PC-3 (cell line): Measurements from ENCODE around the gene CAP2. TPM values are rescaled to one million over a fixed set of nuclear protein-coding genes. Genes with fewer than 3 reads are reported as not detected.

Source experiments
- ATAC-seq: fragments of 200-7000 bp; cut with Tn5 transposase; 2 replicates; pipeline ENCODE4 v1.9.1; 2020; ENCODE audit warnings: mild to moderate bottlenecking, moderate library complexity
- BruUV-seq: library from RNA; stranded (reverse); fragments of 400-500 nt; replicated peaks from 2 replicates; lab custom pipeline; 2021; lab: Mats Ljungman, UMichigan
- CTCF ChIA-PET: fragments of 300-600 bp; sonication (Branson Sonifier 250); formaldehyde crosslinking; loops from one replicate; lab custom pipeline; 2022; ENCODE audit warnings: antibody characterized with exemption; lab: Charles Lee
- POLR2A ChIA-PET: fragments of 300-600 bp; sonication (Branson Sonifier 250); formaldehyde crosslinking; loops from one replicate; lab custom pipeline; 2022; ENCODE audit warnings: antibody characterized with exemption; ENCODE audit not compliant: unreplicated experiment; lab: Charles Lee
- DNase-seq: peaks from one replicate; pipeline ENCODE4 v3.0.0-alpha.2; 2015
- H2AFZ ChIP-seq: fragments of 300-600 bp; sonication (generic); 2 replicates; pipeline ENCODE4 v1.6.0; 2016; ENCODE audit warnings: antibody characterized with exemption, low read length
- H3F3A ChIP-seq: fragments of 300-600 bp; sonication (generic); one replicate; pipeline ENCODE4 v1.6.0; 2017; ENCODE audit warnings: antibody characterized with exemption, low read length, control low read depth, mild to moderate bottlenecking; ENCODE audit not compliant: unreplicated experiment
- H3K27ac ChIP-seq: fragments of 300-600 bp; sonication (generic); 2 replicates; pipeline ENCODE4 v1.5.1; 2016; ENCODE audit warnings: mild to moderate bottlenecking, low read length
- H3K27me3 ChIP-seq: fragments of 300-600 bp; sonication (generic); 2 replicates; pipeline ENCODE4 v1.6.1; 2016; ENCODE audit warnings: low read length, mixed read lengths
- H3K36me3 ChIP-seq: fragments of 300-600 bp; sonication (generic); 2 replicates; pipeline ENCODE4 v1.6.1; 2016; ENCODE audit warnings: low read depth, mixed run types, low read length, mixed read lengths
- H3K4me1 ChIP-seq: fragments of 300-600 bp; sonication (generic); 2 replicates; pipeline ENCODE4 v1.5.1; 2016; ENCODE audit warnings: low read length; ENCODE audit not compliant: insufficient read depth
- H3K4me2 ChIP-seq: fragments of 300-600 bp; sonication (generic); 2 replicates; pipeline ENCODE4 v1.6.0; 2016; ENCODE audit warnings: low read length
- H3K4me3 ChIP-seq: fragments of 300-600 bp; sonication (generic); 2 replicates; pipeline ENCODE4 v1.5.1; 2016; ENCODE audit warnings: mild to moderate bottlenecking, low read length, mixed read lengths
- H3K79me2 ChIP-seq: fragments of 300-600 bp; sonication (generic); 2 replicates; pipeline ENCODE4 v1.6.1; 2017; ENCODE audit warnings: low read length, mixed read lengths
- H3K9ac ChIP-seq: fragments of 300-600 bp; sonication (generic); 2 replicates; pipeline ENCODE4 v1.6.0; 2016; ENCODE audit warnings: mild to moderate bottlenecking, low read length
- H3K9me2 ChIP-seq: fragments of 300-600 bp; sonication (generic); replicated peaks from 2 replicates; pipeline ENCODE4 v1.6.1; 2016; ENCODE audit warnings: mixed run types, low read length, mixed read lengths
- H3K9me3 ChIP-seq: fragments of 300-600 bp; sonication (generic); 2 replicates; pipeline ENCODE4 v1.6.1; 2016; ENCODE audit warnings: low read length, mixed read lengths
- H4K20me1 ChIP-seq: fragments of 300-600 bp; sonication (generic); 2 replicates; pipeline ENCODE4 v1.6.1; 2016; ENCODE audit warnings: low read length, mixed read lengths
- CTCF ChIP-seq: fragments of 300-600 bp; sonication (generic); conservative IDR thresholded peaks from 2 replicates; pipeline ENCODE4 v1.5.1; 2017; ENCODE audit warnings: antibody characterized with exemption, low read depth, mild to moderate bottlenecking, low read length
- EZH2 ChIP-seq: fragments of 300-600 bp; sonication (generic); IDR thresholded peaks from one replicate; pipeline ENCODE4 v1.6.1; 2017; ENCODE audit warnings: antibody characterized with exemption, mild to moderate bottlenecking, low read length; ENCODE audit not compliant: unreplicated experiment
- EZH2phosphoT487 ChIP-seq: fragments of 300-600 bp; sonication (generic); IDR thresholded peaks from 2 replicates; pipeline ENCODE4 v1.6.1; 2018; ENCODE audit warnings: mild to moderate bottlenecking, antibody characterized with exemption, low read length, borderline replicate concordance
- intact Hi-C: fragments of 100-400 bp; cut with micrococcal nuclease; formaldehyde crosslinking; loops from 2 replicates; pipeline ENCODE4 v1.9.0; 2023
- total RNA-seq: library from RNA; depleted of rRNA; stranded (reverse); fragments of >200 nt; gene quantifications from 2 replicates; pipeline ENCODE4 v1.2.3, GENCODE V29; 2014

The CAP2 gene
- total RNA-seq, 1 experiment from 2014 or later, result 8.2 TPM

GRCh38 chr6:17551383-17551958 lies 158.1 kb downstream of the CAP2 start:
- Histone ChIP-seq H3K27me3 (no peaks in the 10 kb centered on the region), H3K4me2 (no peak overlapping the region), H3K4me3 (no peak overlapping the region), H3K79me2 (no peaks in the 10 kb centered on the region), H3K27ac (no peak overlapping the region), H3K9me3 (no peaks in the 10 kb centered on the region), H3K9ac (no peak overlapping the region), H4K20me1 (no peaks in the 10 kb centered on the region), H3K9me2 (no peaks in the 10 kb centered on the region), H3K4me1 (no peaks in the 10 kb centered on the region), H3F3A (no peaks in the 10 kb centered on the region), H2AFZ (no peak overlapping the region), H3K36me3 (peaks cover 12% of the 10 kb centered on the region; the same call in 1 of the 2 replicates)
- TF ChIP-seq EZH2 (no peak), CTCF (no peak), EZH2phosphoT487 (no peak)
- CTCF ChIA-PET, result no interaction called here
- POLR2A ChIA-PET, result no interaction called here
- ATAC-seq (no peak), DNase-seq (no peak)
- intact Hi-C loops, result no loop called here
- no TSS peak for BruUV-seq

GRCh38 chr6:17552861-17553260 lies 159.5 kb downstream of the CAP2 start:
- POLR2A ChIA-PET, result no interaction called here
- Histone ChIP-seq H3F3A (no peaks in the 10 kb centered on the region), H3K9ac (no peak overlapping the region), H2AFZ (no peak overlapping the region), H3K36me3 (peaks cover 14% of the 10 kb centered on the region; the same call in 1 of the 2 replicates), H3K79me2 (no peaks in the 10 kb centered on the region), H3K9me3 (no peaks in the 10 kb centered on the region), H3K27ac (no peak overlapping the region), H3K9me2 (no peaks in the 10 kb centered on the region), H3K4me3 (no peak overlapping the region), H3K4me2 (no peak overlapping the region), H3K27me3 (no peaks in the 10 kb centered on the region), H4K20me1 (no peaks in the 10 kb centered on the region), H3K4me1 (no peaks in the 10 kb centered on the region)
- TF ChIP-seq EZH2phosphoT487, result no peak
- no peak for TF ChIP-seq EZH2
- no peak for TF ChIP-seq CTCF
- no peak for DNase-seq
- CTCF ChIA-PET, result no interaction called here
- BruUV-seq, result no TSS peak
- intact Hi-C loops, result no loop called here
- no peak for ATAC-seq

- Histone ChIP-seq H3K9ac (no peak overlapping the region), H2AFZ (no peak overlapping the region), H3K4me3 (no peak overlapping the region), H3K4me1 (no peaks in the 10 kb centered on the region), H3K27ac (no peak overlapping the region), H3K9me2 (no peaks in the 10 kb centered on the region), H3K4me2 (no peak overlapping the region), H4K20me1 (no peaks in the 10 kb centered on the region), H3F3A (no peaks in the 10 kb centered on the region), H3K27me3 (no peaks in the 10 kb centered on the region), H3K79me2 (no peaks in the 10 kb centered on the region), H3K9me3 (no peaks in the 10 kb centered on the region), H3K36me3 (peaks cover 11% of the 10 kb centered on the region; the same call in 1 of the 2 replicates)
- TF ChIP-seq EZH2phosphoT487, result no peak
- TF ChIP-seq EZH2, result no peak
- no peak for TF ChIP-seq CTCF
- POLR2A ChIA-PET, result no interaction called here
- ATAC-seq (no peak), DNase-seq (no peak)
- no TSS peak for BruUV-seq
- intact Hi-C loops, result no loop called here
- CTCF ChIA-PET, result no interaction called here
Measured at GRCh38 chr6:17556014-17556413, 162.6 kb downstream of the CAP2 start.
